GM12874 (cell line): Measurements from ENCODE around the gene C16orf54.

Experiments
- TF ChIP-seq, protein P1 (sequence below): IDR thresholded peaks from 2 replicates; pipeline ENCODE4 v1.5.1; 2011; ENCODE audit warnings: low read depth, mild to moderate bottlenecking, control low read depth, low read length, moderate library complexity; ENCODE audit not compliant: insufficient read depth

The C16orf54 gene

DNA sequence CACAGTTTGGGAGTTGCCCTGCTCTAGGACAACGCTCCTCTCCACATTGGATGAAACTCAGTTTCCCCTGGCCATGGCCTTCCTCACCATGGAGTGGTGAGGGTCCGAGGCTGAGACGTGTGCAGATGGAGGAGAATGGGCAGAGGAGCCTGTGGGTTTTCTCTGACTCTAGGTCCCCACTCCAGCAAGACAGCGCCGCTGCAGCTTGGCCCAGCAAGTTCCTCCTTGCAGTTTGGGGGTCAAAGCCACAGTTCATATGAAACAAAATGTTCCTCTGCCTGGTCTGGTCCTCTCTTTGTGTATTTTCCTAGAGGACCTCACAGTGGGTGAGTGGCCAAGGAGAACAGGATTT is 2.3 kb downstream of the C16orf54 start:
- TF ChIP-seq, protein P1, sequence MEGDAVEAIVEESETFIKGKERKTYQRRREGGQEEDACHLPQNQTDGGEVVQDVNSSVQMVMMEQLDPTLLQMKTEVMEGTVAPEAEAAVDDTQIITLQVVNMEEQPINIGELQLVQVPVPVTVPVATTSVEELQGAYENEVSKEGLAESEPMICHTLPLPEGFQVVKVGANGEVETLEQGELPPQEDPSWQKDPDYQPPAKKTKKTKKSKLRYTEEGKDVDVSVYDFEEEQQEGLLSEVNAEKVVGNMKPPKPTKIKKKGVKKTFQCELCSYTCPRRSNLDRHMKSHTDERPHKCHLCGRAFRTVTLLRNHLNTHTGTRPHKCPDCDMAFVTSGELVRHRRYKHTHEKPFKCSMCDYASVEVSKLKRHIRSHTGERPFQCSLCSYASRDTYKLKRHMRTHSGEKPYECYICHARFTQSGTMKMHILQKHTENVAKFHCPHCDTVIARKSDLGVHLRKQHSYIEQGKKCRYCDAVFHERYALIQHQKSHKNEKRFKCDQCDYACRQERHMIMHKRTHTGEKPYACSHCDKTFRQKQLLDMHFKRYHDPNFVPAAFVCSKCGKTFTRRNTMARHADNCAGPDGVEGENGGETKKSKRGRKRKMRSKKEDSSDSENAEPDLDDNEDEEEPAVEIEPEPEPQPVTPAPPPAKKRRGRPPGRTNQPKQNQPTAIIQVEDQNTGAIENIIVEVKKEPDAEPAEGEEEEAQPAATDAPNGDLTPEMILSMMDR: no peak

DNA sequence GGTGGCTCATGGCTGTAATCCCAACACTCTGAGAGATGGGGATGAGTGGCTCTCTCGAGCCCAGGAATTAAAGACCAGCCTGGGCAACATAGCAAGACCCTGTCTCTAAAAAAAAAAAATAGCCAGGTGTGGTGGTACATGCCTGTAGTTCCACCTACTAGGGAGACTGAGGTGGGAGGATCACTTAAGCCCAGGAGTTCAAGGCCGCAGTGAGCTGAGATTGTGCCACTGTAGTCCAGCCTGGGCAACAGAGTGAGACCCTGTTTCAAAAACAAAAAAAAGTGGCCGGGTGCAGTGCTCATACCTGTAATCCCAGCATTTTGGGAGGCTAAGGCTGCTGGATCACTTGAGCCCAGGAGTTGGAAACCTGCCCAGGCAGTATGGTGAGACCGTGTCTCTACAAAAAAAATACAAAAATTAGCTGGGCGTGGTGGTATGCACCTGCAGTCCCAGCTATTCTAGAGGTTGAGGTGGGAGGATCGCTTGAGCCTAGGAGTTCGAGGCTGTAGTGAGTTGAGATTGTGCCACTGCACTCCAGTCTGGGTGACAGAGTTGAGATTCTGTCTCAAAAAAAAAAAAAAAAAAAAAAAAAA is 3.0 kb downstream of the C16orf54 start:
- TF ChIP-seq, protein P1: no peak

DNA sequence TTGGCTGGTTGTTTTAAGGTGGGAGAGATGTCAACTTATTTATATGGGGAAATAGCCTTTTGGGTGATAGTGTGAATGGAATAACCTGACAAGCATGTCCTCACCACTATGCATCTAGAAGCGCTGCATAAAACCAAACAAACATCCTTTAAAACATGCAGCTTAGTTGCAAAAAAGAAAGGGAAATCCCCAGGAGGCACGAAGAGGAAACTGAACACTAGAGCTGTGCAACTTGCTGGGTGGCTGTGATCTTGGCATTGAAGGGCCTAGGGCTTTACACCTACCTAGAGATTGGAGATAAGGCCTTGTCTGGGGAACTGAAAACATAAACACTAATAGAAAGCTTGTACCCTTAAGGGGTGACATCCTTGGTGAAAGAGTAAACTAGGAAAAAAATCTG is 7.3 kb downstream of the C16orf54 start:
- TF ChIP-seq, protein P1: no peak

DNA sequence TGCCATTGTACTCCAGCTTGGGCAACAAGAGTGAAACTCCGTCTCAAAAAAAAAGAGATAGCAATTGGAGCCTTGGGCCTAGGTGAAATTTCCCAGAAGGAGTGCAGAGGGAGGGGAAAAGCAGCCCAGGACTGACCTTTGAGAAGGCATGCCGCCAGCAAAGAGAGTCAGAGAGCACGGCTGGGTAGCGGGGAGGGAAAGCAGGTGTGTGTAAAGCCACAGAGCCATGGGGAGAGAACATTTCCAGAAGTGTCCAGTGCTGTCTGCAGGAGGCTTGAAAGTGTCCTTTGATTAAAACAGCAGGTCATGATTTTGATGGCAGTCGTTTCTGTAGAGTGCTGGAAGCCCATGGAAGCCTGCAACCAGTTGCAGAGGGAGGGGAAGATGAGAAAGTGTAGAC is 8.1 kb downstream of the C16orf54 start:
- TF ChIP-seq, protein P1: no peak

DNA sequence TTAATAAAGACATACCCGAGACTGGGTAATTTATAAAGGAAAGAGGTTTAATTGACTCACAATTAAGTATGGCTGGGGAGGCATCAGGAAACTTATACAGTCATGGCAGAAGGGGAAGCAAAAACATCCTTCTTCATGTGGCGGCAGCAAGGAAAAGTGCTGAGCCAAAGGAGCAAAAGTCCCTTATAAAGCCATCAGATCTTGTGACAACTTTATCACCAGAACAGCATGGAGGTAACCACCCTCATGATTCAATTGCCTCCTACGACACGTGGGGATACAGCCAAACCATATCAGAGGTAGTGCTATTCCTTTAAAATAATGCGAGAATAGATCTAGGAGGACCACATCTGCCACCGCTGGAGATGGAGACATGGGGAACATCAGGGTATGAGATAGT is 9.0 kb downstream of the C16orf54 start:
- TF ChIP-seq, protein P1: no peak

DNA sequence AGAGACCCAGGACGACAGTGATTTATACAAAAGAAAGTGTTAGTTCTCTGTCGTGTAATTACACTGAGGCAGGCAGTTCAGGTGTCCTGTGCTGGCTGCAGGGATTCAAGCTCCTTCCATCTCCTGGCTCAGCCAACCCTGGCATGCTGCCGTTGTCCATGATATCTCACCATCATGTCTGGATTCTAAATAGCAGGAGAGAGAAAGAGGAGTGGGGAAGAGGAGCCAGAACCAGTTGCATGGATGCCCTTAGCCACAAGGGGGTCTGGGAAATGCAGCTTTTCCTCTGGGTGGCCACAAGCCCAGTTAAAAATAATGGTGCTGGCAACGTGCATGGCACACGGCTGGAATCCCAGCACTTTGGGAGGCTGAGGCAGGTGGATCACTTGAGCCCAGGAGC is 9.7 kb downstream of the C16orf54 start:
- TF ChIP-seq, protein P1: 0 out of 2 replicates have a peak, but pooled peaks have one; percentile 8

DNA sequence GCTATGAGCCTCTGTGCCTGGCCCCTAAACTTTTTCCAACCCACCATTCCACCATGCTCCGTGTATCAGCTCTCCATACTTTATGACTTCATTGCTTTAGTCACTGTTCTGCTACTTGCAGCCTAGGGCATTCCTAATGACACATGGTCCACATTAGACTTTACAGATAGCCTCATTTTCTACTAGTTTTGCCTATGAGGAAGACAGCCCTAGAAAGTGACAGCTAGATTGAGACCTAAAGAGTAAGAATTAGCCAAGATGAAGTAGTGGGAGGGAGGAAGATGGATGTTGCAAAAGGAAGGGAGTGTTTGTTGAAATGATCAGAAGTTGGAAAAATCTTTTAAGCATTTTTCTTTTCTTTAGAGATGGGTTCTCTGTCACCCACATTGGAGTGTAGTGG is 11.0 kb downstream of the C16orf54 start:
- TF ChIP-seq, protein P1: no peak
